Activated T-cell treated with anti-CD3 and anti-CD28 coated beads, Interleukin-2, amount 50 U/mL, for 72 hours (primary cell): ENCODE data around the gene MAD2L2. TPM values are rescaled to one million over a fixed set of nuclear protein-coding genes. Genes with fewer than 3 reads are reported as not detected.

Source experiments
- ATAC-seq, 2 donors: fragments of 150-1000 bp; cut with Tn5 transposase; replicated peaks in 1 of 2; 2 replicates each; pipeline ENCODE4 v1.10.0; 2021; ENCODE audit warnings: moderate library complexity in 2 of 2, mild to moderate bottlenecking in 1 of 2
- DNase-seq, 2 donors: peaks; one replicate each; pipeline ENCODE4 v3.0.0; 2021 to 2022; ENCODE audit warnings: mixed read lengths in 1 of 2
- H3K27ac Mint-ChIP-seq: one replicate; pipeline ENCODE4 v1.8.0; 2022; ENCODE audit warnings: mild to moderate bottlenecking, moderate library complexity, mixed read lengths
- H3K27me3 Mint-ChIP-seq: one replicate; pipeline ENCODE4 v1.8.0; 2022; ENCODE audit warnings: low read depth, mixed read lengths
- H3K36me3 Mint-ChIP-seq, 2 donors: one replicate each; pipeline ENCODE4 v1.8.0; 2022; ENCODE audit warnings: mixed read lengths in 2 of 2, mild to moderate bottlenecking in 1 of 2; ENCODE audit not compliant: insufficient read depth in 2 of 2
- H3K4me1 Mint-ChIP-seq: one replicate; pipeline ENCODE4 v1.8.0; 2022; ENCODE audit warnings: low read depth, mixed read lengths
- H3K4me3 Mint-ChIP-seq, 2 donors: one replicate each; pipeline ENCODE4 v1.8.0; 2022; ENCODE audit warnings: mild to moderate bottlenecking in 2 of 2, mixed read lengths in 2 of 2, moderate library complexity in 2 of 2
- H3K9me3 Mint-ChIP-seq, 2 donors: one replicate each; pipeline ENCODE4 v1.8.0; 2022; ENCODE audit warnings: mixed read lengths in 2 of 2
- total RNA-seq, 2 donors: library from RNA; stranded (reverse); gene quantifications; one replicate each; pipeline ENCODE4 v1.2.3, GENCODE V29; 2022

The MAD2L2 gene
- total RNA-seq, 2 donors from 2014 or later = 76.5 to 78.7 TPM

DNA sequence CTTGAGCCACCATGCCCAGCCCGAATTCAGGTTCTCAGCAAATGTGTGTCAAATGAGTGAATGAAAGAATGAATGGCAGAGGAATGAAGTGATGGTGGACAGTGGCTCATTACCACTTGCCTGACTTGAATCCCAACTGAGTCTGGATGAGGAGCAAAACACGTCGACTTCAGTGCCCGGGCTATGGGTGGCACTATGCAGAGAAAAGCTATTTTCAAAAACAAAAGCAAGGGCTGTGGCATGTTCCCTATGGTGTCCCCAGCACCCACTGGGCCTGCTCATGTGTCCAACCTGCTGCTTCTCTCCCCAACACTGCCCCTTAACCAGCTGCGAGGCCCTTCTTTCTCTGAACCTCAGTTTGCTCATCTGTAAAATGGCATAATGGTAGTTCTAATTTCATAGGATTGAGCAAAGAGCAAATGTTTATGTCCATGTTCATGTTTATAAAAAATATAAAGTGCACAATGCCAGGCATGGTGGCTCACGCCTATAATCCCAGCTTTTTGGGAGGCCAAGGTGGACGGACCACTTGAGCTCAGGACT, 4.3 kb upstream of the MAD2L2 start:
- ATAC-seq = no peak
- no peak overlapping the region for H3K4me3 Mint-ChIP-seq
- no peak overlapping the region for H3K27ac Mint-ChIP-seq
- H3K4me1 Mint-ChIP-seq = peaks cover 7% of the 10 kb centered on the region
- H3K36me3 Mint-ChIP-seq = no peaks in the 10 kb centered on the region
- peaks cover 26% of the 10 kb centered on the region for H3K27me3 Mint-ChIP-seq
- no peaks in the 10 kb centered on the region for H3K9me3 Mint-ChIP-seq
- no peak for DNase-seq

DNA sequence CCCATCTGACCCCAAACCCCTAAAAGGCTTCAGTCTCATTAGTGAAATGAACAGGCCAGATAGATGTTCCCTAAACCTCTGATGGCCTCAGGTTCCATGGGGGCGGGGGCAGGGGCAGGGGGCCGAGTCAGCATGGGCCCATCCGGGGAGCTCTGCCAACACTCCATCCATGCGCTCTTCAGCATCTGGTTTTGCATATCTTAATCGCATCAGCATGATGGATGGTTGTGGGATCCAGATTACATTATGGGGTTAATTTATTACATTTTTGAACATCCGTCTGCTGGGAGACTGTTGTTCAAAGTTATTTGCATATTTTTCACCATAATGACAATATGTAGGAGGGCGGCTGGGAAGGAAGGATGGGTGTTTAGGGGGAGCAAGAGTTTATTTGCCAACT, 3.1 kb upstream of the MAD2L2 start:
- Mint-ChIP-seq H3K4me1 (peaks cover 15% of the 10 kb centered on the region), H3K36me3 (no peaks in the 10 kb centered on the region), H3K27ac (no peak overlapping the region), H3K27me3 (peaks cover 14% of the 10 kb centered on the region), H3K4me3 (no peak overlapping the region), H3K9me3 (no peaks in the 10 kb centered on the region)
- DNase-seq = no peak
- no peak for ATAC-seq

DNA sequence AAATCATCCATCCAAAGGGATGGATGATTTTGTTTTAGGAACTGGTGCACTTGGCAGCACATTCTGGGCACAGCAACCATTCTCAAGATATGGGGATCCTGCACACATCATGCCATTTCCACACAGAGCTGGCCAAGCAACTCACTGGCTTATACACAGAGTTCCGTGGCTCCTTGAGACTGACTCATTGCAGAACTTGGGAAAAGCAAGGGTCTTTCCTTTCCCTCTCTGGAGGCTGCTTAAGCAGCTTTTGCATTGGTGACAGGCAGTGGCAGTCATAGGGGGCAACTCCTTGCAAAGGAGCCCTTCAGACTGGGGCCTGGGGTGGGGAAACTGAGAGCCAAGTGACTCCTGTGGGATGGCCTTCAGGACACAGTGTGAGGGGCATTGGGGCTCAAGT, 1.9 kb upstream of the MAD2L2 start:
- H3K9me3 Mint-ChIP-seq = no peaks in the 10 kb centered on the region
- no peak overlapping the region for H3K4me3 Mint-ChIP-seq
- ATAC-seq = no peak
- peaks cover 3% of the 10 kb centered on the region for H3K27me3 Mint-ChIP-seq
- DNase-seq = no peak
- H3K27ac Mint-ChIP-seq = no peak overlapping the region
- peaks cover 15% of the 10 kb centered on the region for H3K4me1 Mint-ChIP-seq
- no peaks in the 10 kb centered on the region for H3K36me3 Mint-ChIP-seq

DNA sequence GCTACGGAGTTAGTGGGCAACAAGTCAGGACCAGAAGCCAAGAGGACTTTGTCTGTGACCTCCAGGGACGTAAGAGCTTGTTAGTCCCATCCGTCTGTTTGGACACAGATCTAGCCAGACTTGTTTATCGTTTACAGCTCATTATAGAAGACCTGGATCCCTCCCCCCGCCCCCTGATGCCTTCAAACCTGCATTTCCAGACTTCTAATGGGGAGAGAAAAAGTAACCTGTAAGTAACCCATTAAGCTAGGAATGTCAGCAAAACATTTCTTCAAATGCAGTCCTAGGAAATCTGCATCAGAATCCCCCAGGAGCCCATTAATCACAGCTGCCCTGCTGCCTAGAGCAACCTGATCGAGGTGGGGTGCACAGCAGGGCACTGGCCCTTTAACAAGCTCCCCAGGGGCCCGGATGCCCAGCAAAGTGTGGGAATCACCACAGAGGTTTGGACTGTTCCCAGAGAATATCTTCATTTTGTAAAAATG, 1.4 kb upstream of the MAD2L2 start:
- no peak overlapping the region for H3K27ac Mint-ChIP-seq
- H3K4me1 Mint-ChIP-seq = peaks cover 15% of the 10 kb centered on the region
- H3K4me3 Mint-ChIP-seq = peak overlapping the region; percentile 57 to 91
- H3K27me3 Mint-ChIP-seq = no peaks in the 10 kb centered on the region
- ATAC-seq (no peak), DNase-seq (no peak)
- no peaks in the 10 kb centered on the region for H3K9me3 Mint-ChIP-seq
- no peaks in the 10 kb centered on the region for H3K36me3 Mint-ChIP-seq

DNA sequence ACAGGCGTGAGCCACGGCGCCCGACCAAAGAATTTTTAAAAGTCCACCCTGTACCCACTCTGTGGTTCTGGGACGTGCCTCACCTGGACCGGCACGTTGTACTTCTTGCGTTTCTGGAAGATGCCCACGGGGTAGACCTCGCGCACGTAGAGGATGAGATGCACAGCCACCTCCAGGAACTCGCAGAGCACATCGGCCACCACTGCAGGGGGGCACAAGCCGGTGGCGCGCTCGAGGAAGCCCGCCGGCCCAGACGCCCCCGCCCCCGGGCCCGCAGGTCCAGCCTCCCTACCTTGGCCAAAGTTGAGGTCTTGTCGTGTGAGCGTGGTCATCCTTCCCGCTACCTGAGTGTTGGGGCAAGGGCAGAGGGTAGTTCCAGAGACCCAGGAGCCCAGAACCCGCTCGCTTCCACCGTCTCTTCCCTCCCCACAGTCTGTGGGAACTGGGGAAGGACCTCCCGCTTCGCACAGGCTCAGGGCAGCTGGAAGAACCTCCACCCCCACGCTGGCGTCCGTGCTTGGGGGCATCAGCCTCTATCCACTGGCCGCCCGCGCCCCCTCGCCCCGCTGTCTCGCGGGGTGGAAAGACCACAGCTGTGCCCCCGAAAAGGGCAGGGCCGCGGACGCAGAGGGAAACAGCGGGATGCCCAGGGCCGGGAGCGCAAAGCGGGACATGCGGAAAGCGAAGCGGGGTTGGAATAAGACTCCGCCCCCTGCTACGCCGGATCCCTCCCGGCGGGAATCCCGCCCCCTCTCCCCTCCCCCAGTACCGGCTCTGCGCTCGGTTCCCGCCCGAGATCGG, 478 bp downstream of the MAD2L2 start:
- H3K4me3 Mint-ChIP-seq = peak overlapping the region; percentile 92 to 94
- peaks cover 15% of the 10 kb centered on the region for H3K4me1 Mint-ChIP-seq
- no peak for DNase-seq
- H3K9me3 Mint-ChIP-seq = no peaks in the 10 kb centered on the region
- peak; percentile 22 to 25 for ATAC-seq
- no peaks in the 10 kb centered on the region for H3K27me3 Mint-ChIP-seq
- H3K27ac Mint-ChIP-seq = no peak overlapping the region
- H3K36me3 Mint-ChIP-seq = peaks cover 0 to 3% of the 10 kb centered on the region in 2 donors

DNA sequence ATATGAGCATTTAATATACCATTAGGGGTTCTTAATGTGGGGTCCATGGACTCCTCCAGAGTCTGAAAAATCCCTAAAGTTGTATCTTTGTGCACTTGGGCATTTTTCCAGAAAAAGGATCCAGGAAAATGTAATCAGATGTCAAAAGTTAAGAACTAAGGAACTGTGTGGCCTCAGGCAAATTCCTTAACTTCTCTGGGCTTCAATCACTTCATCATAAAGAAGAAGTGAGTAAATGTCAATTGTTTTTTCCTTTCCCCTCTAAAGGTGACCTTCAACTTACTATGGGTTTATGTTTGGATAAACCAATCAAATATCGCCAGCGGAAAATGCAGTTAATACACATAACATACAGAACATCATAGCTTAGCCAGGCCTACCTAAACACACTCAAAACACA, 2.5 kb downstream of the MAD2L2 start:
- no peaks in the 10 kb centered on the region for H3K9me3 Mint-ChIP-seq
- peaks cover 15% of the 10 kb centered on the region for H3K4me1 Mint-ChIP-seq
- no peak for DNase-seq
- no peaks in the 10 kb centered on the region for H3K27me3 Mint-ChIP-seq
- H3K27ac Mint-ChIP-seq = no peak overlapping the region
- ATAC-seq = no peak
- peak overlapping the region in 1 of 2 donors; percentile 12 for H3K4me3 Mint-ChIP-seq
- peaks cover 0 to 4% of the 10 kb centered on the region in 2 donors for H3K36me3 Mint-ChIP-seq

DNA sequence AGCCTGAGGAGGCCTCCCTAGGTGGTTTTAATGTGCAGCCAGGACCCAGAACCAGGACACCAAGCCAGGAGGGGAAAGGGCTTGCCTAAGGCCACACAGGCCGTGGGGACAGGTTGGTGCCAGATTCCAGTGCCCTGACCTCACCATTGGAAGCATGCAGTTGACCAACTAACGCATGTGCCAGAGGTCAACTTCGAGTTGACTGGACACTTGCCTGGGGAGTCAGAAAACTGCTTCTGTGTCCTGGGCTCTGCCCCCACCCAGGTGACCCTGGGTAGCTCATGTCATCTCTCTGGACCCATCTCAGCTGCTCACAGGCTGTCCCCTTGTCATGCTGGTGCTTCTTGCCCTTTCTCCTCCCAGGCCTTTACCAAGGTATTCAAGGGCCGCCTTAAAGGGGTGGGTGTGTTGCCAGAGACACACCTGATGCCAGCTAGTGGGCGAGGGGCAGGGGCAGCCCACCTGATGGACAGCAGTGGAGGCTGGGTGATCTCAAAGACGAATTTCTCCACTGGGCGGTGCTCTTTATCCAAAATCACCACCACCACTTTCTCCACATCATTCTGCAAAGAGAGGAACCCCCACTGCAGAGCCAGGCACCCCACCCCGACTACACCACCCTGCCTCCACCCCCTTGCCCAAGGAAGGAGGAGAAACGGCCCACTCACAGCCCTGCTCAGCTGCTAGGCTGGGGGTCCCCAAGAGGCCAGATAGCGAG, 4.4 kb downstream of the MAD2L2 start:
- Mint-ChIP-seq H3K4me1 (peaks cover 10% of the 10 kb centered on the region), H3K27me3 (no peaks in the 10 kb centered on the region), H3K36me3 (peaks cover 0 to 4% of the 10 kb centered on the region in 2 donors), H3K27ac (no peak overlapping the region), H3K9me3 (no peaks in the 10 kb centered on the region), H3K4me3 (no peak overlapping the region)
- ATAC-seq (no peak), DNase-seq (no peak)

DNA sequence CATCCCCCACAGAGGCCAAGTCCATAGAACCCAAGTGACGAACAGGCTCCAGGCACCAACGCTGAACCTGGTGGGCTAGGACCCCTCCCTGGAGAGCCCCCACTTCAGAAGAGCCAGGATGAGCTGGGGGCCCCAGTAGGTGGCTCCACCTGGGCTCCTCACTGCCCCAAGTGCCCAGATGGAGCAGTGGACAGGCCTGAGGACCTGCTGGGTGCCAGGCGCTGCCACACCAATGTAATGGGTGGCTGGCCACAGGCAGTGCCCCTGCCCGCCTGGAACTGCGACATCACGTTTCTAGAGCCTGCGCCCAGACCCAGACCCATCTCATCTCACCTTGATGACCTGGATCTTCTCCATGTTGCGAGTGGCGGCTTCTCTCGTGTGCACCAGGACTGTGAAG, 5.6 kb downstream of the MAD2L2 start:
- peaks cover 7% of the 10 kb centered on the region for H3K4me1 Mint-ChIP-seq
- no peak for DNase-seq
- no peaks in the 10 kb centered on the region for H3K9me3 Mint-ChIP-seq
- no peaks in the 10 kb centered on the region for H3K27me3 Mint-ChIP-seq
- H3K36me3 Mint-ChIP-seq = peaks cover 0 to 4% of the 10 kb centered on the region in 2 donors
- no peak overlapping the region for H3K4me3 Mint-ChIP-seq
- no peak overlapping the region for H3K27ac Mint-ChIP-seq
- no peak for ATAC-seq

DNA sequence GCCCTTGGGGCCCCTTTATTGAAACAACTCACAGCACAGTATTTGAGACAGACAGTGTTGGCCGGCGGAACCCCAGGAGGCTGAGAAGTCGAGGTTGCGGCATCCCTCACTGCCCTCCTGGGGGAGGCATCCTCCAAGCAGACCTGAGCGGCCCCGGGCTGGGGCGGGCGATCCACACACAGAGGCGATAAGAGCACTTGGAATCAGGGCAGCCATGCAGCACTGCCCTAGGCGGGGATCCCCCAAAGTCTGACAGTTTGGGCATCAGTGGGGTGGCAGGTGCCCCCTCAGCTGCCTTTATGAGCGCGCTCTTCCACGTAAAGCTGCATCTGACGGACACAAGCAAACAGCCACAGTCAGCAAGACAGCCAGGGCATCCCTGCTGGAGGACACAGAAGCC, 6.5 kb downstream of the MAD2L2 start:
- Mint-ChIP-seq H3K27ac (no peak overlapping the region), H3K9me3 (no peaks in the 10 kb centered on the region), H3K27me3 (no peaks in the 10 kb centered on the region), H3K4me3 (no peak overlapping the region), H3K4me1 (peaks cover 4% of the 10 kb centered on the region), H3K36me3 (peaks cover 0 to 4% of the 10 kb centered on the region in 2 donors)
- ATAC-seq = no peak
- no peak for DNase-seq

DNA sequence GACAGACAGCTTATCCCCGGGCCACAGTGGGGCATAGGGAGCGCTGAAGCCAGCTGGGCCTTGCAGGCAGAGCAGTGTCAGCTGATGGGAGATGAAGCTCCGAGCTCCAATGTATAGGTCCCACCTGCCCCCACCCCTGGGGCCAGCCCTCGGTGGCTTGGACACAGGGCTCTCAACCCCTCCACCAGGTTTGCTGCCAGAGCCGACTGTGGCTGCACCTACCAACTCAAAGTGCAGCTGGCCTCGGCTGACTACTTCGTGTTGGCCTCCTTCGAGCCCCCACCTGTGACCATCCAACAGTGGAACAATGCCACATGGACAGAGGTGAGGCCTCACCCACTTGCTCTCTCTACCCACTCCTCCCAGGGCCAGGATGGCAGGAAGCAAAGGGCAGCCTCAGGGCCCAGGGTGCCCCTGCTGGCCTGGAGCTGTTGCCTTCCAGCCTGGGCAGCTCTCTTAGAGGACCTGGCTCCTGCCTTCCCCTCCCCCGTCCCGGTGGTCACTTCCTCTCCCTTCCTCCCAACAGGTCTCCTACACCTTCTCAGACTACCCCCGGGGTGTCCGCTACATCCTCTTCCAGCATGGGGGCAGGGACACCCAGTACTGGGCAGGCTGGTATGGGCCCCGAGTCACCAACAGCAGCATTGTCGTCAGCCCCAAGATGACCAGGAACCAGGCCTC, 7.7 kb downstream of the MAD2L2 start:
- Mint-ChIP-seq H3K36me3 (peaks cover 0 to 4% of the 10 kb centered on the region in 2 donors), H3K27me3 (no peaks in the 10 kb centered on the region), H3K27ac (no peak overlapping the region), H3K4me3 (no peak overlapping the region), H3K4me1 (no peaks in the 10 kb centered on the region), H3K9me3 (no peaks in the 10 kb centered on the region)
- no peak for ATAC-seq
- no peak for DNase-seq

DNA sequence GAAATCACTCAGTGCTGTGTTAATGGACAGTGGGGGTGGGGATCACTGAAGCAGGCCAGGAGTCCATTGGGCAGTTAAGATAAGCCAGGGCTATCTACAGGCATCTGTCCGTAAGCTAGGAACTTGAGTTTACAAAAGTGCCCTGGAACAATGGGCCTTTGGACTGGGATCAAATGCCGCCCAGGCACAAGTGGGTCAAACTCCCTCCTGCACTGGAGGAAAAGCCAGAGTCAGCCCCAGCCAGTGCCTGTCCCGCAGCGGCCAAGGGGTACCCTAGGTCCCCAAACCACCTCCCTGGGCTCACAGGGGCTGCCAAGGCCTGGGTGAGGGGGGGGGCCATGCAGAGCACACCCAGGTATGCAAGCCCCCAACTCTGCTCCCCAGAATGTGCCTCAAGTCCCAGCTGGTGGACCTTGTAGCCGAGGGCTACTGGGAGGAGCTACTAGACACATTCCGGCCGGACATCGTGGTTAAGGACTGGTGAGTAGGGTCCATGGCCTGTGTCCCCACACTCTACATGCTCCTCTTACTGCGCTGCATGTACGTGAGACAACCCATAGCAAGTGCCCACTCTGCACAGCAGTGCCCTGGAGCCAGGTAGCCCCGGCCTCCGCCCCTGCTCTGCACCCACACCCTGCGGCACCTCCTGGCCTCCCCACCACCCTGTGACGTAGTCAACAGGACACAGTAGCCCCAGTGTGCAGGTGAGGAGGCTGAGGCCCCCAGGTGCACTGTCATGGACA, 9.2 kb downstream of the MAD2L2 start:
- H3K27ac Mint-ChIP-seq = no peak overlapping the region
- ATAC-seq (peak; percentile 10 to 18), DNase-seq (no peak)
- no peaks in the 10 kb centered on the region for H3K27me3 Mint-ChIP-seq
- H3K4me3 Mint-ChIP-seq = no peak overlapping the region
- H3K36me3 Mint-ChIP-seq = peaks cover 0 to 4% of the 10 kb centered on the region in 2 donors
- no peaks in the 10 kb centered on the region for H3K4me1 Mint-ChIP-seq
- H3K9me3 Mint-ChIP-seq = no peaks in the 10 kb centered on the region

DNA sequence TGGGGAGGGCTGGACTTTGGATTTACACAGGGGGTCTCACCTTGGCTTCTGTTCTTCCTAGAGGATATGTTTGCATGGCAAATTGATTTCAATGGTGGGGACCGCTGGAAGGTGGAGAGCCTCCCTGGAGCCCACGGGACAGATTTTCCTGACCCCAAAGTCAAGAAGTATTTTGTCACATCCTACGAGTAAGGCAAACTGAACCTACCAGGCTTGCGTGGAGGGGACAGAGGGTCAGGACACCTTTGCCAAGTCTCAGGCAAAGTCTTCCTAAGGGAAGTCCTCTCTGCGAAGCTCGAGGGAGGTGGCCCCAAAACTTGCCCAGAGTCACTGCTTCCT, 9.8 kb downstream of the MAD2L2 start:
- Mint-ChIP-seq H3K4me3 (no peak overlapping the region), H3K27ac (no peak overlapping the region), H3K9me3 (no peaks in the 10 kb centered on the region), H3K4me1 (no peaks in the 10 kb centered on the region), H3K27me3 (no peaks in the 10 kb centered on the region), H3K36me3 (peaks cover 0 to 4% of the 10 kb centered on the region in 2 donors)
- DNase-seq (no peak), ATAC-seq (no peak)
